Mesenchymal stem cell (in vitro differentiated cells and primary cell): ENCODE measurements around the gene CAMK1D.
"Not testable (repeated sequence)": the region's sequence is repeated elsewhere in the genome, so short reads cannot be mapped to it uniquely, and the experiment has no call there.

Experiments
- DNase-seq: peaks from one replicate; pipeline ENCODE4 v3.0.0-alpha.2; 2013
- H2AFZ ChIP-seq: one replicate; pipeline ENCODE4 v1.6.1; 2013; ENCODE audit warnings: low read depth, mild to moderate bottlenecking, control low read depth, inconsistent platforms, low read length, moderate library complexity
- H2AK5ac ChIP-seq: 2 replicates; pipeline ENCODE4 v1.6.1; 2013; ENCODE audit warnings: low read length, moderate library complexity, mild to moderate bottlenecking, inconsistent platforms; ENCODE audit not compliant: severe bottlenecking
- H2BK120ac ChIP-seq: one replicate; pipeline ENCODE4 v1.6.1; 2013; ENCODE audit warnings: low read depth, mild to moderate bottlenecking, inconsistent platforms, low read length, moderate library complexity
- H2BK12ac ChIP-seq, 2 experiments: one replicate each; pipeline ENCODE4 v1.6.1; 2013; ENCODE audit warnings: inconsistent platforms in 2 of 2, low read length in 2 of 2, mild to moderate bottlenecking in 2 of 2, moderate library complexity in 2 of 2, control low read depth in 1 of 2
- H2BK15ac ChIP-seq: one replicate; pipeline ENCODE4 v1.6.1; 2013; ENCODE audit warnings: mild to moderate bottlenecking, low read depth, inconsistent platforms; ENCODE audit not compliant: poor library complexity, severe bottlenecking
- H2BK5ac ChIP-seq: 2 replicates; pipeline ENCODE4 v1.6.1; 2013; ENCODE audit warnings: low read depth, mild to moderate bottlenecking, low read length, control low read depth, inconsistent platforms; ENCODE audit not compliant: poor library complexity, severe bottlenecking
- H3K14ac ChIP-seq, 2 experiments: one replicate each; pipeline ENCODE4 v1.6.1; 2013; ENCODE audit warnings: inconsistent platforms in 2 of 2, low read length in 2 of 2, control low read depth in 1 of 2, mild to moderate bottlenecking in 1 of 2, moderate library complexity in 1 of 2
- H3K18ac ChIP-seq, 2 experiments: one replicate each; pipeline ENCODE4 v1.6.1; 2013; ENCODE audit warnings: inconsistent platforms in 2 of 2, low read length in 2 of 2, control low read depth in 1 of 2, low read depth in 1 of 2, mild to moderate bottlenecking in 1 of 2
- H3K23ac ChIP-seq, 2 experiments: one replicate each; pipeline ENCODE4 v1.6.1; 2013; ENCODE audit warnings: inconsistent platforms in 2 of 2, low read length in 2 of 2, mild to moderate bottlenecking in 2 of 2, moderate library complexity in 2 of 2, control low read depth in 1 of 2
- H3K27ac ChIP-seq: 2 replicates; pipeline ENCODE4 v1.5.1; 2013; ENCODE audit warnings: mild to moderate bottlenecking, moderate library complexity, low read length, control low read depth, inconsistent platforms; ENCODE audit not compliant: poor library complexity, severe bottlenecking
- H3K27me3 ChIP-seq, 2 experiments: 2 replicates each; pipeline versions ENCODE4 v1.6.1 to v1.7.0; 2013; ENCODE audit warnings: low read length in 2 of 2, mild to moderate bottlenecking in 2 of 2, moderate library complexity in 2 of 2, control low read depth in 1 of 2, inconsistent platforms in 1 of 2; ENCODE audit not compliant: control insufficient read depth in 1 of 2, insufficient read depth in 1 of 2
- H3K36me3 ChIP-seq, 2 experiments: 2 replicates each; pipeline versions ENCODE4 v1.6.1 to v1.7.0; 2013; ENCODE audit warnings: low read length in 2 of 2, control low read depth in 1 of 2, inconsistent platforms in 1 of 2, low read depth in 1 of 2, mild to moderate bottlenecking in 1 of 2; ENCODE audit not compliant: insufficient read depth in 2 of 2, control insufficient read depth in 1 of 2
- H3K4ac ChIP-seq, 2 experiments: one replicate each; pipeline ENCODE4 v1.6.1; 2013; ENCODE audit warnings: inconsistent platforms in 2 of 2, low read length in 2 of 2, mild to moderate bottlenecking in 2 of 2, moderate library complexity in 2 of 2, control low read depth in 1 of 2, low read depth in 1 of 2
- H3K4me1 ChIP-seq: 2 replicates; pipeline ENCODE4 v1.6.1; 2013; ENCODE audit warnings: low read depth, low read length, control low read depth; ENCODE audit not compliant: control insufficient read depth, insufficient read depth
- H3K4me2 ChIP-seq: 2 replicates; pipeline ENCODE4 v1.6.1; 2013; ENCODE audit warnings: low read length, mild to moderate bottlenecking, inconsistent platforms; ENCODE audit not compliant: poor library complexity, severe bottlenecking
- H3K4me3 ChIP-seq, 2 experiments: 2 replicates each; pipeline versions ENCODE4 v1.5.1 to v1.7.0; 2013; ENCODE audit warnings: low read length in 2 of 2, mild to moderate bottlenecking in 2 of 2, control low read depth in 1 of 2, low read depth in 1 of 2; ENCODE audit not compliant: insufficient read depth in 1 of 2
- H3K79me1 ChIP-seq: replicated peaks from 2 replicates; pipeline ENCODE4 v1.6.1; 2013; ENCODE audit warnings: mild to moderate bottlenecking, control low read depth, low read length, inconsistent platforms; ENCODE audit not compliant: poor library complexity, severe bottlenecking
- H3K9ac ChIP-seq: 2 replicates; pipeline ENCODE4 v1.7.0; 2013; ENCODE audit warnings: mild to moderate bottlenecking, low read length, moderate library complexity
- H3K9me3 ChIP-seq: 2 replicates; pipeline ENCODE4 v1.7.0; 2013; ENCODE audit warnings: mild to moderate bottlenecking, low read length; ENCODE audit not compliant: control insufficient read depth
- H4K8ac ChIP-seq: one replicate; pipeline ENCODE4 v1.6.1; 2013; ENCODE audit warnings: inconsistent platforms, mild to moderate bottlenecking, low read length, moderate library complexity
- H4K91ac ChIP-seq: one replicate; pipeline ENCODE4 v1.6.1; 2013; ENCODE audit warnings: mild to moderate bottlenecking, low read length, inconsistent platforms
- WGBS: methylation state at CpG from one replicate; pipeline ENCODE4 v1.1.7; 2013; ENCODE audit warnings: mixed read lengths; 5-methylcytosine and 5-hydroxymethylcytosine counted together

CAMK1D gene

DNA sequence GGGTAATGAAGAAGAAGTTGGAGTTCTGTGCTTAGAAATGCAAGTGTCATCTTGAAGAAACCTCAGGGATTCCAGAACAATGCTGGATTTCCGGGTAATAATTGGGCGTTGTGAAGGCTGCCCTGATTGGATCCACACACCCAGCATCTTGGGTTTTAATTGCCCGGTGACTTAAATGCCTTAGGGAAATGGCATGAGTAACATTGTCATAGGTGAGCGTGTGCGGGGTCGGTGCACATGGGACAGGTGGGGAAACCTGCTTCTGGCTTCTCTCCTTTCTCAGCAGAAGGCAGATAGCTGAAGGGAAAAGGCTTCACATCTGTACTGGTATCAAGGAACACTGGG is 15.2 kb upstream of the CAMK1D start:
- Histone ChIP-seq H2BK12ac (no peak overlapping the region), H3K4me3 (peak overlapping the region in 1 of 2 experiments; percentile 34), H3K27me3 (no peaks in the 10 kb centered on the region), H3K9me3 (no peaks in the 10 kb centered on the region), H3K18ac (peak overlapping the region in 1 of 2 experiments; percentile 45), H2BK5ac (peak overlapping the region; percentile 57), H3K14ac (no peak overlapping the region), H4K8ac (peak overlapping the region; percentile 45), H3K4me2 (no peak overlapping the region), H3K4ac (no peak overlapping the region), H2AK5ac (peak overlapping the region; percentile 94), H3K36me3 (no peaks in the 10 kb centered on the region), H3K23ac (no peak overlapping the region), H3K4me1 (peaks cover 10% of the 10 kb centered on the region), H2BK15ac (no peak overlapping the region), H2BK120ac (no peak overlapping the region), H4K91ac (peak overlapping the region; percentile 85), H3K27ac (peak overlapping the region; percentile 100), H3K9ac (peak overlapping the region; percentile 88), H3K79me1 (no peaks in the 10 kb centered on the region), H2AFZ (no peak overlapping the region)
- 89% methylated on average over 6 of the region's 6 CpGs for WGBS
- DNase-seq, result no peak

DNA sequence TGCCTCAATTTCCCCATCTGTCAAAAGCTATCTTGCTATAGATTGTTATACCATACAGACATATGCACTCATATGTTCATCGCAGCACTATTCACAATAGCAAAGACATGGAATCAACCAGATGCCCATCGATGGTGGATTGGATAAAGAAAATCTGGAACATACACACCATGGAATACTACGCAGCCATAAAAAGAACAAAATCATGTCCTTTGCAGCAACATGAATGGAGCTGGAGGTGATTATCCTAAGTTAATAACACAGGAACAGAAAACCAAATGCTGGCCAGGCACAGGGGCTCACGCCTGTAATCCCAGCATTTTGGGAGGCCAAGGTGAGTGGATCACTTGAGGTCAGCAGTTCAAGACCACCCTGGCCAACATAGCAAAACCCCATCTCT is 14.2 kb upstream of the CAMK1D start:
- not testable (repeated sequence) for H3K9ac ChIP-seq, H3K4me1 ChIP-seq, H3K79me1 ChIP-seq, H2BK15ac ChIP-seq, H3K18ac ChIP-seq, H3K23ac ChIP-seq, H2AK5ac ChIP-seq, H2BK12ac ChIP-seq, H2BK120ac ChIP-seq, H3K4ac ChIP-seq, H4K91ac ChIP-seq, H3K4me2 ChIP-seq, H4K8ac ChIP-seq, H2AFZ ChIP-seq, H3K14ac ChIP-seq, H3K4me3 ChIP-seq, H3K36me3 ChIP-seq, DNase-seq, H3K27me3 ChIP-seq, H3K9me3 ChIP-seq, H3K27ac ChIP-seq, H2BK5ac ChIP-seq
- 75% methylated on average over 4 of the region's 4 CpGs for WGBS

DNA sequence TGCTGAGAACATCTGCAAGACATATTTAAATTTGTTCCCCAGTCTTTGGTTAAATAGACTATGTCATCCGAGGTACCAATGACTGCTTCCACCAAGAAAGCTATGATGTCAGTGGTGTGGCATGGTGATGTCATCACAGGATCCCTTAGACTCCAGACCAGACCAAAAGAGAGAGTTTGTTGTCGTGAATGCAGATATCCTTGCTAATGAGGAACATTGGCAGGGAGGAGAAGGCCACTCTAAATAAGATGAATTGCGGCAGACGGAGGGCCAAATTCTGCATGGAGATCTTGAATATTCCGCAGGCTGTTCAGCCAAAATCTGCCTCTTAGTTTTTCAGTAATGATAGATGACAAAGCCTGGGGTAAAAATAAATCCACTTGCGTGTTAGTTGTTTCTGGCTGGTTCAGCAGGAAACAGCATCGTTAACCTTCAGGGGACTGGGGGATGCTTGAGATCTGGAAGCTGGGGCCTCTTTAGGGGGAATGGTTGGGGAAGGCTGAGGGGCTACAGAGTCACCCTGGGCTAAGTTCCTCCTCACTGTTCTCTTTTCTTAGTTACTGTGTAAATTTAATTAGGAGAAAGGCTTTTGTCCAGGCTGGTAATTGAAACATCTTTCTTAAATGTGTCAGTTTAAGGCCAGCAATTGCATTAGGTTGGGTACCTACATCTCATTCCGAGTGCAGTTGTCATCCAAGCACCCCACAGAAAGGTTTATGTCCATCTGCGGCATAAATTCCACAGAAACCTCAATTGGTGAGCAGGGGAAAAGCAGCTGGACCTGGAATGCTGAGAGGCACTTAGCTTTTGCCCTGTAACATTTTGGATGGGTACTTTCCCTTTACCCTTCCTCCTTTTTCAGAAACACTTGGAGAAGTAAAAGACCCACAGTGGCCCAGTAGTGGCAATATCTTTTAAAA is 11.6 kb upstream of the CAMK1D start:
- Histone ChIP-seq H3K4me1 (peaks cover 11% of the 10 kb centered on the region), H3K4me2 (peak overlapping the region; percentile 29), H3K27ac (peak overlapping the region; percentile 82), H3K14ac (no peak overlapping the region), H4K8ac (no peak overlapping the region), H4K91ac (no peak overlapping the region), H3K4me3 (no peak overlapping the region), H3K36me3 (no peaks in the 10 kb centered on the region), H2AK5ac (peak overlapping the region; percentile 94), H2BK12ac (peak overlapping the region in 1 of 2 experiments; percentile 60), H2AFZ (no peak overlapping the region), H3K4ac (peak overlapping the region in 1 of 2 experiments; percentile 35), H3K18ac (peak overlapping the region in 1 of 2 experiments; percentile 8), H3K27me3 (no peaks in the 10 kb centered on the region), H2BK120ac (no peak overlapping the region), H3K9ac (no peak overlapping the region), H3K9me3 (no peaks in the 10 kb centered on the region), H2BK15ac (no peak overlapping the region), H3K79me1 (no peaks in the 10 kb centered on the region), H3K23ac (no peak overlapping the region), H2BK5ac (peak overlapping the region; percentile 74)
- DNase-seq, result peak; percentile 51
- WGBS, result 46% methylated on average over 9 of the region's 9 CpGs

DNA sequence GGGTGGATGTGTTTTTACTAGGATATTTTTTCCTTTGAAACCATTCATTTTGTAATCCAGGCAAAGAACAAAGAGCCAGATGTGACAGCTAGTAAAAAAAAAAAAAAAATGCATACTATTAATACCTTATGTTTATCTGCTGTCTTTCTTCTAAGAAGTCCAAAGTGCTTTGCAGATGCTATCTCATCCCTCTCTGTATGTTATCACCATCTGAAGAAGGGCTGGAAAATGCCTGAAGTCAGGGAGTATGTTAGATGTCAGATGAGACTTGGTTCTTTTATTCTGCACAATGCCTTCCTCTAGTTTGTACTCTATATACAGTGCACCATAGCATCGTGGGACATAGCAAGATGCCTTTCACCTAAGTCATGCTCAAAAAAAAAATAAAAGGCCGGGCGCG is 10.4 kb upstream of the CAMK1D start:
- WGBS, result 88% methylated on average over 4 of the region's 4 CpGs

More for the DNA sequence above, 10.4 kb upstream of the CAMK1D start:
- Histone ChIP-seq H3K4me1 (peaks cover 9% of the 10 kb centered on the region), H3K27ac (peak overlapping the region; percentile 51), H3K9me3 (no peaks in the 10 kb centered on the region), H2AFZ (no peak overlapping the region), H3K23ac (no peak overlapping the region), H2AK5ac (no peak overlapping the region), H3K4me3 (no peak overlapping the region), H2BK12ac (no peak overlapping the region), H3K36me3 (no peaks in the 10 kb centered on the region), H3K27me3 (no peaks in the 10 kb centered on the region), H3K18ac (no peak overlapping the region), H4K91ac (no peak overlapping the region), H3K79me1 (no peaks in the 10 kb centered on the region), H2BK120ac (no peak overlapping the region), H3K9ac (no peak overlapping the region), H3K4ac (no peak overlapping the region), H2BK5ac (no peak overlapping the region), H4K8ac (no peak overlapping the region), H3K14ac (no peak overlapping the region), H2BK15ac (no peak overlapping the region), H3K4me2 (no peak overlapping the region)
- DNase-seq, result peak; percentile 14
